IMR-90 (cell line): Measurements from ENCODE around the gene TRIML1. TPM values are rescaled to one million over a fixed set of nuclear protein-coding genes. Genes with fewer than 3 reads are reported as not detected.

Source experiments
- ATAC-seq: fragments of 200-7000 bp; cut with Tn5 transposase; 2 replicates; pipeline ENCODE4 v1.9.1; 2020; ENCODE audit warnings: low read depth, mild to moderate bottlenecking, moderate library complexity
- BruUV-seq: library from RNA; stranded (reverse); fragments of 400-500 nt; replicated peaks from 2 replicates; lab custom pipeline; 2021; lab: Mats Ljungman, UMichigan
- CTCF ChIA-PET: fragments of 300-600 bp; formaldehyde crosslinking; extraction: SDS; loops from one replicate; lab custom pipeline; 2021; ENCODE audit warnings: antibody characterized with exemption; lab: Yijun Ruan, JAX
- POLR2A ChIA-PET: fragments of 300-600 bp; sonication (Branson Sonifier 250); formaldehyde crosslinking; loops from one replicate; lab custom pipeline; 2022; ENCODE audit warnings: antibody characterized with exemption; ENCODE audit not compliant: unreplicated experiment; lab: Charles Lee
- DNase-seq: peaks from one replicate; pipeline ENCODE4 v3.0.0; 2013
- H2AFZ ChIP-seq: replicated peaks from 2 replicates; pipeline ENCODE3; 2013; ENCODE audit warnings: low read length, mild to moderate bottlenecking; ENCODE audit not compliant: poor library complexity
- H2AK5ac ChIP-seq: 2 replicates; pipeline ENCODE4 v1.6.1; 2013; ENCODE audit warnings: low read depth, low read length, inconsistent platforms
- H2AK9ac ChIP-seq: replicated peaks from 2 replicates; pipeline ENCODE3; 2013; ENCODE audit warnings: mild to moderate bottlenecking, low read depth, low read length, moderate library complexity; ENCODE audit not compliant: poor library complexity
- H2BK120ac ChIP-seq: 2 replicates; pipeline ENCODE4 v1.6.1; 2013; ENCODE audit warnings: low read depth, low read length, inconsistent platforms
- H2BK15ac ChIP-seq: 3 replicates; pipeline ENCODE4 v1.6.1; 2013; ENCODE audit warnings: low read depth, low read length, inconsistent platforms
- H2BK20ac ChIP-seq: 2 replicates; pipeline ENCODE4 v1.6.1; 2013; ENCODE audit warnings: low read depth, mild to moderate bottlenecking, inconsistent platforms, low read length, moderate library complexity
- H2BK5ac ChIP-seq: 2 replicates; pipeline ENCODE4 v1.6.1; 2013; ENCODE audit warnings: mild to moderate bottlenecking, low read depth, low read length, inconsistent platforms; ENCODE audit not compliant: poor library complexity, severe bottlenecking
- H3K14ac ChIP-seq: replicated peaks from 2 replicates; pipeline ENCODE4 v1.6.1; 2013; ENCODE audit warnings: low read depth, low read length, inconsistent platforms
- H3K18ac ChIP-seq: 2 replicates; pipeline ENCODE4 v1.6.1; 2013; ENCODE audit warnings: low read depth, low read length, control low read depth
- H3K23ac ChIP-seq: 2 replicates; pipeline ENCODE4 v1.6.1; 2013; ENCODE audit warnings: low read depth, low read length, inconsistent platforms
- H3K27ac ChIP-seq: 2 replicates; pipeline ENCODE4 v1.5.1; 2013; ENCODE audit warnings: mild to moderate bottlenecking, control low read depth, low read length; ENCODE audit not compliant: insufficient read depth
- H3K27me3 ChIP-seq: 2 replicates; pipeline ENCODE4 v1.6.1; 2013; ENCODE audit warnings: low read length; ENCODE audit not compliant: control insufficient read depth, insufficient read depth
- H3K36me3 ChIP-seq: 2 replicates; pipeline ENCODE4 v1.6.1; 2013; ENCODE audit warnings: low read length, mixed read lengths; ENCODE audit not compliant: control insufficient read depth, insufficient read depth
- H3K4ac ChIP-seq: 2 replicates; pipeline ENCODE4 v1.6.1; 2013; ENCODE audit warnings: low read depth, low read length, inconsistent platforms
- H3K4me1 ChIP-seq: 2 replicates; pipeline ENCODE4 v1.6.1; 2013; ENCODE audit warnings: low read length, mixed read lengths; ENCODE audit not compliant: control insufficient read depth, insufficient read depth
- H3K4me2 ChIP-seq: 2 replicates; pipeline ENCODE4 v1.6.1; 2013; ENCODE audit warnings: low read depth, mild to moderate bottlenecking, control low read depth, low read length, moderate library complexity
- H3K4me3 ChIP-seq: 2 replicates; pipeline ENCODE4 v1.5.1; 2013; ENCODE audit warnings: low read depth, mild to moderate bottlenecking, control low read depth, low read length, moderate library complexity; ENCODE audit not compliant: insufficient read depth
- H3K56ac ChIP-seq: 2 replicates; pipeline ENCODE4 v1.6.1; 2013; ENCODE audit warnings: low read length, inconsistent platforms; ENCODE audit not compliant: insufficient read depth; ENCODE audit errors: extremely low read depth
- H3K79me1 ChIP-seq, 2 experiments: 2 replicates each; pipeline ENCODE4 v1.6.1; 2013; ENCODE audit warnings: low read length in 2 of 2, inconsistent platforms in 1 of 2, low read depth in 1 of 2
- H3K9ac ChIP-seq: 2 replicates; pipeline ENCODE4 v1.6.1; 2013; ENCODE audit warnings: low read depth, low read length, control low read depth
- H3K9me1 ChIP-seq: 2 replicates; pipeline ENCODE4 v1.6.1; 2013; ENCODE audit warnings: low read length, inconsistent platforms; ENCODE audit not compliant: insufficient read depth
- H3K9me3 ChIP-seq: 2 replicates; pipeline ENCODE4 v1.6.1; 2013; ENCODE audit warnings: low read length; ENCODE audit not compliant: control insufficient read depth, insufficient read depth
- H4K20me1 ChIP-seq: 2 replicates; pipeline ENCODE4 v1.6.1; 2013; ENCODE audit warnings: low read length, inconsistent platforms; ENCODE audit not compliant: insufficient read depth
- H4K5ac ChIP-seq: 2 replicates; pipeline ENCODE4 v1.6.1; 2013; ENCODE audit warnings: mild to moderate bottlenecking, low read depth, low read length, control low read depth
- H4K8ac ChIP-seq, 2 experiments: 2 replicates each; pipeline ENCODE4 v1.6.1; 2013; ENCODE audit warnings: low read depth in 2 of 2, low read length in 2 of 2, control low read depth in 1 of 2, inconsistent platforms in 1 of 2
- H4K91ac ChIP-seq: 2 replicates; pipeline ENCODE4 v1.6.1; 2013; ENCODE audit warnings: low read depth, low read length, inconsistent platforms; ENCODE audit not compliant: insufficient read depth
- BHLHE40 ChIP-seq: fragments of 150-350 bp; IDR thresholded peaks from 2 replicates; pipeline ENCODE4 v1.6.1; 2016; ENCODE audit warnings: mild to moderate bottlenecking, low read depth, low read length
- CEBPB ChIP-seq: IDR thresholded peaks from 2 replicates; pipeline ENCODE4 v1.6.1; 2012; ENCODE audit warnings: low read depth, low read length, improper control_type of control experiment
- CHD1 ChIP-seq: IDR thresholded peaks from 2 replicates; pipeline ENCODE4 v1.6.1; 2012; ENCODE audit warnings: low read depth, low read length, improper control_type of control experiment
- CTCF ChIP-seq: conservative IDR thresholded peaks from 2 replicates; pipeline ENCODE4 v1.5.1; 2012; ENCODE audit warnings: mild to moderate bottlenecking, low read depth, low read length, improper control_type of control experiment
- ELK1 ChIP-seq: fragments of 150-350 bp; IDR thresholded peaks from 2 replicates; pipeline ENCODE4 v1.6.1; 2016; ENCODE audit warnings: low read depth, mild to moderate bottlenecking, low read length, moderate library complexity, borderline replicate concordance
- FOS ChIP-seq: fragments of 150-350 bp; IDR thresholded peaks from 2 replicates; pipeline ENCODE4 v1.6.1; 2016; ENCODE audit warnings: low read depth, low read length
- MAFK ChIP-seq: IDR thresholded peaks from 2 replicates; pipeline ENCODE4 v1.6.1; 2012; ENCODE audit warnings: low read depth, low read length, improper control_type of control experiment
- MAZ ChIP-seq: IDR thresholded peaks from 2 replicates; pipeline ENCODE4 v1.6.1; 2012; ENCODE audit warnings: low read depth, mild to moderate bottlenecking, low read length, improper control_type of control experiment, moderate library complexity, borderline replicate concordance
- MXI1 ChIP-seq: IDR thresholded peaks from 2 replicates; pipeline ENCODE4 v1.6.1; 2012; ENCODE audit warnings: low read depth, mild to moderate bottlenecking, low read length, moderate library complexity, borderline replicate concordance
- POLR2A ChIP-seq: IDR thresholded peaks from 2 replicates; pipeline ENCODE4 v1.6.1; 2012; ENCODE audit warnings: mild to moderate bottlenecking, low read depth, low read length
- RAD21 ChIP-seq: IDR thresholded peaks from 2 replicates; pipeline ENCODE4 v1.6.1; 2012; ENCODE audit warnings: low read length, improper control_type of control experiment
- SMC3 ChIP-seq: fragments of 150-350 bp; IDR thresholded peaks from 2 replicates; pipeline ENCODE4 v1.6.1; 2016; ENCODE audit warnings: low read depth, mild to moderate bottlenecking, antibody characterized with exemption, low read length, moderate library complexity
- USF2 ChIP-seq: fragments of 150-350 bp; IDR thresholded peaks from 2 replicates; pipeline ENCODE4 v1.6.1; 2017; ENCODE audit warnings: mild to moderate bottlenecking, antibody characterized with exemption, low read length, low read depth
- WGBS, 2 experiments: methylation state at CpG; one replicate each; pipeline versions ENCODE4 v1.1.5 to v1.1.7; 2013; ENCODE audit warnings: missing lambda C conversion rate in 2 of 2; ENCODE audit not compliant: insufficient read length in 1 of 2; ENCODE audit errors: extremely low coverage in 2 of 2; 5-methylcytosine and 5-hydroxymethylcytosine counted together
- dilution Hi-C: fragments of 300-500 bp; cut with HindIII; formaldehyde crosslinking; loops from one replicate; pipeline ENCODE4 v1.14.3; 2018; ENCODE audit warnings: low sequenced_read_pairs; ENCODE audit not compliant: unreplicated experiment
- in situ Hi-C: fragments of 300-500 bp; cut with MboI; formaldehyde crosslinking; loops from 3 replicates; pipeline ENCODE4 v1.14.3; 2019; ENCODE audit warnings: low sequenced_read_pairs, inconsistent platforms, mixed read lengths
- intact Hi-C: fragments of 100-400 bp; cut with micrococcal nuclease; formaldehyde crosslinking; loops from 2 replicates; pipeline ENCODE4 v1.10.0; 2022
- polyA plus RNA-seq, 3 experiments: library from polyadenylated mRNA; depleted of rRNA; stranded (reverse); fragments of >200 nt; gene quantifications; 2 replicates each; pipeline ENCODE4 v1.2.3, GENCODE V29; 2012; ENCODE audit warnings: low replicate concordance in 1 of 3
- total RNA-seq: library from RNA; depleted of rRNA; stranded (reverse); fragments of >200 nt; gene quantifications from 2 replicates; pipeline ENCODE4 v1.2.3, GENCODE V29; 2012

TRIML1 gene
- total and polyA plus RNA-seq, 2 of the 4 experiments (the other 2 are of a cell fraction): not detected

GRCh38 chr4:188107931-188108843, 31.1 kb upstream of the TRIML1 start:
- peak; percentile 74 for ATAC-seq
- TF ChIP-seq MAZ (no peak), FOS (no peak), SMC3 (no peak), MXI1 (no peak), CHD1 (no peak), CTCF (no peak), USF2 (no peak), RAD21 (no peak), CEBPB (no peak), MAFK (no peak), POLR2A (no peak), ELK1 (no peak), BHLHE40 (no peak)

More at GRCh38 chr4:188107931-188108843, 31.1 kb upstream of the TRIML1 start:
- Histone ChIP-seq H3K27me3 (no peaks in the 10 kb centered on the region), H3K14ac (peak overlapping the region; percentile 75), H3K27ac (no peak overlapping the region), H3K4me2 (peak overlapping the region; percentile 56; the same call in 1 of the 2 replicates), H3K9me3 (peaks cover 2% of the 10 kb centered on the region; the same call in 1 of the 2 replicates), H3K18ac (peak overlapping the region; percentile 48), H4K5ac (peak overlapping the region; percentile 30; the same call in 1 of the 2 replicates), H3K79me1 (no peaks in the 10 kb centered on the region), H3K9ac (no peak overlapping the region), H3K4ac (peak overlapping the region; percentile 74), H4K91ac (peak overlapping the region; percentile 50; the same call in 1 of the 2 replicates), H3K4me3 (no peak overlapping the region), H2BK5ac (no peak overlapping the region), H3K9me1 (peaks cover 4% of the 10 kb centered on the region; the same call in 1 of the 2 replicates), H2BK120ac (peak overlapping the region; percentile 80), H3K23ac (peak overlapping the region; percentile 40), H2BK20ac (peak overlapping the region; percentile 45; the same call in 1 of the 2 replicates), H3K4me1 (peaks cover 5% of the 10 kb centered on the region; the same call in 1 of the 2 replicates), H3K36me3 (no peaks in the 10 kb centered on the region), H2AK9ac (no peak overlapping the region), H3K56ac (no peak overlapping the region), H2AK5ac (0 out of 2 replicates have a peak overlapping the region, but pooled peaks have one; percentile 4), H2AFZ (peak overlapping the region; percentile 84), H2BK15ac (peak overlapping the region; percentile 69; the same call in 1 of the 3 replicates), H4K8ac (peak overlapping the region in 1 of 2 experiments; percentile 73; a peak in 2 of 4 replicates), H4K20me1 (no peaks in the 10 kb centered on the region)
- CTCF ChIA-PET: no interaction called here
- BruUV-seq: no TSS peak
- WGBS, 2 experiments: 33% methylated on average over 5 of the region's 10 CpGs; no CpG with 5 or more reads in 1 of the 2 experiments
- intact Hi-C loops: no loop called here
- POLR2A ChIA-PET: interaction anchor here (0.6 kb wide), 1 partner anchor 12 kb away, joined by 8 read pairs; no protein-coding TSS in a partner anchor
- dilution Hi-C loops: no loop called here
- in situ Hi-C loops: no loop called here
- DNase-seq: peak; percentile 49
